ENCODE results near the gene KCNK3.
A peak's percentile ranks its signal among the peaks of the same experiment; 100 is the strongest.

The KCNK3 gene

GRCh38 chr2:26692279-26692896, at the start of gene KCNK3:
KCNK3 (plus strand) TSS chr2:26692722; CDS start chr2:26692876, 154 bp downstream.
- DNase-seq (ENCODE audit: low read depth), result no peak
- TF ChIP-seq CTCF (conservative IDR thresholded peaks at IDR 0.05; ENCODE audit: low read depth, low read length), result no peak
- peak within 1 kb of the TSS; percentile 38 for H3K4me3 ChIP-seq (ENCODE audit: low read length)

GRCh38 chr2:26644188-26644835, 48.2 kb upstream of the KCNK3 start:
- no peak for TF ChIP-seq CTCF (conservative IDR thresholded peaks at IDR 0.05; ENCODE audit: low read depth, low read length)
- no peak overlapping the region for H3K4me3 ChIP-seq (ENCODE audit: low read length)
- DNase-seq (ENCODE audit: low read depth), result no peak

- H3K4me3 ChIP-seq (ENCODE audit: low read length), result no peak overlapping the region
- DNase-seq (ENCODE audit: low read depth), result no peak
- no peak for TF ChIP-seq CTCF (conservative IDR thresholded peaks at IDR 0.05; ENCODE audit: low read depth, low read length)
Observed at GRCh38 chr2:26645762-26646161, 46.8 kb upstream of the KCNK3 start.

- no peak for DNase-seq (ENCODE audit: low read depth)
- H3K4me3 ChIP-seq (ENCODE audit: low read length), result no peak overlapping the region
- no peak for TF ChIP-seq CTCF (conservative IDR thresholded peaks at IDR 0.05; ENCODE audit: low read depth, low read length)
Observed at GRCh38 chr2:26646986-26647672, 45.4 kb upstream of the KCNK3 start.

GRCh38 chr2:26647981-26648380, 44.5 kb upstream of the KCNK3 start:
- no peak overlapping the region for H3K4me3 ChIP-seq (ENCODE audit: low read length)
- no peak for DNase-seq (ENCODE audit: low read depth)
- TF ChIP-seq CTCF (conservative IDR thresholded peaks at IDR 0.05; ENCODE audit: low read depth, low read length), result no peak

- no peak for TF ChIP-seq CTCF (conservative IDR thresholded peaks at IDR 0.05; ENCODE audit: low read depth, low read length)
- DNase-seq (ENCODE audit: low read depth), result no peak
- no peak overlapping the region for H3K4me3 ChIP-seq (ENCODE audit: low read length)
Observed at GRCh38 chr2:26648516-26648915, 44.0 kb upstream of the KCNK3 start.
